HEK293T (cell line): Measurements from ENCODE around the gene RAD51B.

Source experiments
- BHLHE40 ChIP-seq: fragments of 450-650 bp; IDR thresholded peaks from 2 replicates; pipeline ENCODE4 v1.6.1; 2016; ENCODE audit warnings: mild to moderate bottlenecking, moderate library complexity, borderline replicate concordance
- ELF4 ChIP-seq: fragments of 450-650 bp; IDR thresholded peaks from 2 replicates; pipeline ENCODE4 v1.6.1; 2017; ENCODE audit warnings: antibody characterized with exemption

- TF ChIP-seq ELF4 (no peak), BHLHE40 (no peak)
Measured at GRCh38 chr14:67998834-67999233, 179.3 kb downstream of the RAD51B start.
